K562 (cell line): ENCODE data around the gene PPHLN1. TPM values are rescaled to one million over a fixed set of nuclear protein-coding genes. Genes with fewer than 3 reads are reported as not detected.

Source experiments
- BHLHE40 ChIP-seq: IDR thresholded peaks from 2 replicates; pipeline ENCODE4 v1.6.1; 2011; ENCODE audit warnings: low read length, improper control_type of control experiment
- EP300 ChIP-seq: IDR thresholded peaks from 2 replicates; pipeline ENCODE4 v1.6.1; 2012; ENCODE audit warnings: low read length, improper control_type of control experiment
- ETV5 ChIP-seq: sonication (generic); formaldehyde crosslinking; IDR thresholded peaks from 2 replicates; pipeline ENCODE4 v1.4.0; 2020; ENCODE audit warnings: low read depth, mild to moderate bottlenecking, missing genetic modification reagents
- HMGN3 ChIP-seq: IDR thresholded peaks from 2 replicates; pipeline ENCODE4 v1.6.1; 2011; ENCODE audit warnings: borderline replicate concordance, low read depth, mild to moderate bottlenecking, mixed read lengths, low read length; ENCODE audit not compliant: insufficient read length; ENCODE audit errors: extremely low read depth
- MECOM ChIP-seq: fragments of 250-450 bp; sonication (Bioruptor Pico); IDR thresholded peaks from 2 replicates; pipeline ENCODE4 v1.8.0; 2022; ENCODE audit warnings: inconsistent platforms
- RUNX1 ChIP-seq: sonication (generic); IDR thresholded peaks from 2 replicates; pipeline ENCODE4 v1.6.1; 2016; ENCODE audit warnings: antibody characterized with exemption, low read depth
- SAFB2 ChIP-seq: fragments of 200-400 bp; formaldehyde crosslinking; IDR thresholded peaks from 2 replicates; pipeline ENCODE4 v1.6.1; 2018; ENCODE audit warnings: borderline replicate concordance, low read length, low read depth, moderate library complexity; ENCODE audit not compliant: severe bottlenecking
- SIN3B ChIP-seq: fragments of 450-650 bp; IDR thresholded peaks from 2 replicates; pipeline ENCODE4 v1.6.1; 2017; ENCODE audit warnings: low read depth, mild to moderate bottlenecking, moderate library complexity
- TCF7 ChIP-seq: sonication (generic); IDR thresholded peaks from 2 replicates; pipeline ENCODE4 v1.6.1; 2016; ENCODE audit warnings: antibody characterized with exemption, borderline replicate concordance
- TGIF2 ChIP-seq: sonication (generic); formaldehyde crosslinking; IDR thresholded peaks from 2 replicates; pipeline ENCODE4 v1.8.1; 2022; ENCODE audit warnings: mild to moderate bottlenecking, missing genetic modification reagents, moderate library complexity
- TOE1 ChIP-seq, 2 experiments: fragments of 450-650 bp in 1 of 2; sonication (generic) in 1 of 2; formaldehyde crosslinking in 1 of 2; IDR thresholded peaks; 2 replicates each; pipeline versions ENCODE4 v1.7.1 to v1.8.0; 2016 to 2022; ENCODE audit warnings: borderline replicate concordance in 2 of 2, mild to moderate bottlenecking in 2 of 2, antibody characterized with exemption in 1 of 2, inconsistent platforms in 1 of 2, low read depth in 1 of 2, missing genetic modification reagents in 1 of 2, moderate library complexity in 1 of 2
- XRCC3 ChIP-seq: fragments of 450-650 bp; IDR thresholded peaks from 2 replicates; pipeline ENCODE4 v1.6.1; 2017; ENCODE audit warnings: mild to moderate bottlenecking, moderate library complexity
- YY1 ChIP-seq, 3 experiments: IDR thresholded peaks; 2 replicates each; pipeline ENCODE4 v1.6.1; 2011; ENCODE audit warnings: low read length in 2 of 3, mild to moderate bottlenecking in 2 of 3, moderate library complexity in 2 of 3, borderline replicate concordance in 1 of 3, control low read depth in 1 of 3, low read depth in 1 of 3; ENCODE audit not compliant: insufficient read depth in 3 of 3, insufficient replicate concordance in 2 of 3, control insufficient read depth in 1 of 3, insufficient read length in 1 of 3; ENCODE audit errors: extremely low read depth in 1 of 3
- ZBTB1 ChIP-seq: sonication (generic); formaldehyde crosslinking; IDR thresholded peaks from 2 replicates; pipeline ENCODE4 v1.8.1; 2023; ENCODE audit warnings: missing genetic modification reagents, low read depth, mild to moderate bottlenecking, borderline replicate concordance
- ZNF143 ChIP-seq: sonication (generic); formaldehyde crosslinking; IDR thresholded peaks from 2 replicates; pipeline ENCODE4 v1.9.0; 2022; ENCODE audit warnings: mild to moderate bottlenecking, missing genetic modification reagents
- ZNF707 ChIP-seq: fragments of 250-450 bp; sonication (Bioruptor Pico); conservative IDR thresholded peaks from 2 replicates; pipeline ENCODE4 v1.8.0; 2022; ENCODE audit warnings: inconsistent platforms, mild to moderate bottlenecking, moderate library complexity
- ZNF766 ChIP-seq: fragments of 200-800 bp; sonication (Bioruptor generic); conservative IDR thresholded peaks from 2 replicates; pipeline ENCODE4 v1.6.1; 2016; ENCODE audit warnings: missing genetic modification characterization, missing compliant biosample characterization
- ZNF785 ChIP-seq: fragments of 250-450 bp; sonication (Bioruptor Pico); IDR thresholded peaks from 2 replicates; pipeline ENCODE4 v1.4.0; 2020; ENCODE audit warnings: mild to moderate bottlenecking
- polyA plus RNA-seq, 8 experiments: library from polyadenylated mRNA; depleted of rRNA in 4 of 8; stranded (reverse) in 5 of 8; unstranded in 3 of 8; fragments of >200 nt; fragmentation: Nextera tagmentation in 2 of 8; fragmentation: Illumina TruSeq in 1 of 8; extraction: Ambion mirVana in 2 of 8; extraction: Trizol in 1 of 8; gene quantifications; 2 replicates each; pipeline versions ENCODE4 v1.2.1 to v1.2.3, GENCODE V29; 2011 to 2014; ENCODE audit warnings: inconsistent platforms in 1 of 8, missing spikeins in 1 of 8
- total RNA-seq, 7 experiments: library from RNA; depleted of rRNA in 6 of 7; stranded (reverse); fragments of >200 nt in 6 of 7; fragmentation: Illumina TruSeq in 2 of 7; extraction: Trizol in 2 of 7; gene quantifications; 2 replicates each; pipeline versions ENCODE4 v1.2.1 to v1.2.3, GENCODE V29; 2011 to 2021; ENCODE audit warnings: low replicate concordance in 1 of 7
- TF ChIP-seq, protein P1 (sequence below): sonication (generic); formaldehyde crosslinking; IDR thresholded peaks from 2 replicates; pipeline ENCODE4 v1.8.0; 2022; ENCODE audit warnings: mild to moderate bottlenecking, missing genetic modification reagents
- TF ChIP-seq, protein P2 (sequence below): sonication (generic); formaldehyde crosslinking; IDR thresholded peaks from 2 replicates; pipeline ENCODE4 v1.8.1; 2023; ENCODE audit warnings: mild to moderate bottlenecking, missing genetic modification reagents, moderate library complexity

PPHLN1 gene
- total and polyA plus RNA-seq, 9 of the 15 experiments (the other 6 are each of a cell fraction or from before 2014, with no cell fraction given): 66.3 to 112 (median 93.6) TPM

DNA sequence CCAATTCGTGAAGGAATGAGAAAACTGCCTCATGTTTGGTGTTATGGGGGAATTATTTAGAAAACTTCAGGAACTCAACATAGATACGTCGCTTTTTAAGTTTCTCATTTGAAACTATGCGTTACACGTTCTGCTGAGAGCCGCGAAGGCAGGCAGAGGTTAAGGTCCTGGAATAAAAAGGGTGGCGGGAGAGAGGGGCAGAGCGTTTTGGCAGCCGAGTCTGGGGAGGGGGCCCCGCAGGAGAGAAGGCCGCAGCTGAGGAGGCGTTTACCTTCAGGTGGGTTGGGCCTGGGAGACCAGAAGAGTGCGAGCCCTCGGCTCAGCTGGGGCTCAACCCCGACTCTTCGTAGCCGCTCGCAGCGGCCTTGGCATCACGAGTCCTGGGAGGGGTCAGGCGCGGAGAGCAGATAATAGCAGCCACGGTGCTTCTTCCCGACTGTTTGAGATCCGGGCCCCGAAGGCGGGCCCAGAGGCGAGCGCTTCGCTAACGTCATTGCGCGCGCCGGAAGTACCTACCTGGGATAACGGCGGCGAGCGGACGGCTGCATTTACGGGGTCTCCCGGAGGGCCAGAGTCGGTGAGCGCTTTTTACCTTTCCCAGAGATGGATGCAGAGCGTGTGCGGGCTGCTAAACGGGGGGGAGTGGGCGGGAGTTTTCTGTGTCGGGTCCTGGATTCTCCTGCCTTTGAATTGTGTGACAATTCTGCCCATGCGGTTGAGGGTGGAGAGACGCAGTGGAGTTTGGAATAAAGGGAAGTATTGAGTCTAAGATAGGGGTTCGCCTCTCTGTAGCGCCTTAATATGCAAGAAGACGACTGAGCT, at the start of gene PPHLN1, which contains the start of gene ZCRB1 (continued):
- TF ChIP-seq, protein P1, sequence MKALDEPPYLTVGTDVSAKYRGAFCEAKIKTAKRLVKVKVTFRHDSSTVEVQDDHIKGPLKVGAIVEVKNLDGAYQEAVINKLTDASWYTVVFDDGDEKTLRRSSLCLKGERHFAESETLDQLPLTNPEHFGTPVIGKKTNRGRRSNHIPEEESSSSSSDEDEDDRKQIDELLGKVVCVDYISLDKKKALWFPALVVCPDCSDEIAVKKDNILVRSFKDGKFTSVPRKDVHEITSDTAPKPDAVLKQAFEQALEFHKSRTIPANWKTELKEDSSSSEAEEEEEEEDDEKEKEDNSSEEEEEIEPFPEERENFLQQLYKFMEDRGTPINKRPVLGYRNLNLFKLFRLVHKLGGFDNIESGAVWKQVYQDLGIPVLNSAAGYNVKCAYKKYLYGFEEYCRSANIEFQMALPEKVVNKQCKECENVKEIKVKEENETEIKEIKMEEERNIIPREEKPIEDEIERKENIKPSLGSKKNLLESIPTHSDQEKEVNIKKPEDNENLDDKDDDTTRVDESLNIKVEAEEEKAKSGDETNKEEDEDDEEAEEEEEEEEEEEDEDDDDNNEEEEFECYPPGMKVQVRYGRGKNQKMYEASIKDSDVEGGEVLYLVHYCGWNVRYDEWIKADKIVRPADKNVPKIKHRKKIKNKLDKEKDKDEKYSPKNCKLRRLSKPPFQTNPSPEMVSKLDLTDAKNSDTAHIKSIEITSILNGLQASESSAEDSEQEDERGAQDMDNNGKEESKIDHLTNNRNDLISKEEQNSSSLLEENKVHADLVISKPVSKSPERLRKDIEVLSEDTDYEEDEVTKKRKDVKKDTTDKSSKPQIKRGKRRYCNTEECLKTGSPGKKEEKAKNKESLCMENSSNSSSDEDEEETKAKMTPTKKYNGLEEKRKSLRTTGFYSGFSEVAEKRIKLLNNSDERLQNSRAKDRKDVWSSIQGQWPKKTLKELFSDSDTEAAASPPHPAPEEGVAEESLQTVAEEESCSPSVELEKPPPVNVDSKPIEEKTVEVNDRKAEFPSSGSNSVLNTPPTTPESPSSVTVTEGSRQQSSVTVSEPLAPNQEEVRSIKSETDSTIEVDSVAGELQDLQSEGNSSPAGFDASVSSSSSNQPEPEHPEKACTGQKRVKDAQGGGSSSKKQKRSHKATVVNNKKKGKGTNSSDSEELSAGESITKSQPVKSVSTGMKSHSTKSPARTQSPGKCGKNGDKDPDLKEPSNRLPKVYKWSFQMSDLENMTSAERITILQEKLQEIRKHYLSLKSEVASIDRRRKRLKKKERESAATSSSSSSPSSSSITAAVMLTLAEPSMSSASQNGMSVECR (CRISPR knock-in tag): peak; percentile 76
- TF ChIP-seq SIN3B: peak; percentile 88
- no peak for TF ChIP-seq ZNF785
- TF ChIP-seq TOE1 (IDR thresholded peaks at IDR 0.05; ENCODE audit: borderline replicate concordance): peak; percentile 81
- TF ChIP-seq TOE1 (CRISPR knock-in tag; IDR thresholded peaks at IDR 0.05; ENCODE audit: borderline replicate concordance, low read depth): no peak
- no peak; the same call in 1 of the 2 replicates for TF ChIP-seq TGIF2 (CRISPR knock-in tag)
- no peak for TF ChIP-seq XRCC3
- no peak for TF ChIP-seq SAFB2
- no peak for TF ChIP-seq ZNF143 (CRISPR knock-in tag)
- TF ChIP-seq RUNX1: no peak
- TF ChIP-seq BHLHE40: peak; percentile 63; the same call in 1 of the 2 replicates
- peak in 2 of 3 experiments; percentile 40 to 73 for TF ChIP-seq YY1 (IDR thresholded peaks at IDR 0.05; ENCODE audit: borderline replicate concordance in 1 of 3, control insufficient read depth in 1 of 3, extremely low read depth in 1 of 3, insufficient read depth in 3 of 3, insufficient read length in 1 of 3, insufficient replicate concordance in 2 of 3, low read depth in 1 of 3, low read length in 2 of 3)
- TF ChIP-seq ZNF707 (CRISPR knock-in tag): no peak
- TF ChIP-seq, protein P2, sequence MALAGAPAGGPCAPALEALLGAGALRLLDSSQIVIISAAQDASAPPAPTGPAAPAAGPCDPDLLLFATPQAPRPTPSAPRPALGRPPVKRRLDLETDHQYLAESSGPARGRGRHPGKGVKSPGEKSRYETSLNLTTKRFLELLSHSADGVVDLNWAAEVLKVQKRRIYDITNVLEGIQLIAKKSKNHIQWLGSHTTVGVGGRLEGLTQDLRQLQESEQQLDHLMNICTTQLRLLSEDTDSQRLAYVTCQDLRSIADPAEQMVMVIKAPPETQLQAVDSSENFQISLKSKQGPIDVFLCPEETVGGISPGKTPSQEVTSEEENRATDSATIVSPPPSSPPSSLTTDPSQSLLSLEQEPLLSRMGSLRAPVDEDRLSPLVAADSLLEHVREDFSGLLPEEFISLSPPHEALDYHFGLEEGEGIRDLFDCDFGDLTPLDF (CRISPR knock-in tag): no peak
- peak; percentile 54 for TF ChIP-seq HMGN3
- TF ChIP-seq ZBTB1 (CRISPR knock-in tag): no peak
- TF ChIP-seq EP300: no peak
- TF ChIP-seq TCF7: 0 out of 2 replicates have a peak, but pooled peaks have one; percentile 47
- no peak for TF ChIP-seq ZNF766 (CRISPR knock-in tag)
- no peak for TF ChIP-seq MECOM (CRISPR knock-in tag)
- TF ChIP-seq ETV5: peak; percentile 40; the same call in 1 of the 2 replicates
